Measurements from ENCODE around the gene DNAJB13.

The DNAJB13 gene

GRCh38 chr11:73996161-73996747 is 45.4 kb downstream of the DNAJB13 start:
- H3K27me3 Mint-ChIP-seq: no peaks in the 10 kb centered on the region
- peak overlapping the region; percentile 59 for H3K4me3 Mint-ChIP-seq
- no peaks in the 10 kb centered on the region for H3K9me3 Mint-ChIP-seq
- H3K27ac Mint-ChIP-seq: peak overlapping the region; percentile 91
- H3K36me3 Mint-ChIP-seq (ENCODE audit: low read depth): peaks cover 3% of the 10 kb centered on the region
- peaks cover 94% of the 10 kb centered on the region for H3K4me1 Mint-ChIP-seq (ENCODE audit: low read depth)

DNA sequence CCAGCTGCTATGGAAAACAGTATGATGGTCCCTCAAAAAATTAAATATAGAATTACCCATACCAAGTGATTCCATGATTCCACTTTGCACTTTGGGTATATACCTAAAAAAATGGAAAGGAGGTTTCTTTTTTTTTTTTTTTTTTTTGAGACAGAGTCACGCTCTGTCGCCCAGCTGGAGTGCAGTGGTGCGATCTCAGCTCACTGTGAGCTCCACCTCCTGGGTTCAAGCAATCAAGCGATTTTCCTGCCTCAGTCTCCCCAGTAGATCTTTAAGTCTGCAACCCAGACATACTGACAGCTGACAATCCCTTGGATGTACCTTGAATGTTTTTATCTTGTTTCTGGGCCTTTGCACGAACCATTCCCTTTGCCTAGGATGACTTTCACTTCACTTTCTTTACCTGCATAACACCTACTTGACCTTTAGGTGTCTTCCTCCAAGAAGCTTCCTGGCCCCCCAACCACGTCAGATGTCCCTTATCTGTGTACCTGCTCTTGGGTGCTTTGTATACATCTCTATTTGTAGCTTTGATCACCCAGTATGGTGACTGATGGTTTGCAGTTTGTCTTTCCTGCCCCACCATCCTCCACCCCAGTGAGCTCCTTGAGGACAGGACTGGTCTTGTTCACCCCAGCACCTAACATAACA is 46.4 kb downstream of the DNAJB13 start:
- peaks cover 3% of the 10 kb centered on the region for H3K36me3 Mint-ChIP-seq (ENCODE audit: low read depth)
- H3K27me3 Mint-ChIP-seq: no peaks in the 10 kb centered on the region
- H3K4me3 Mint-ChIP-seq: peak overlapping the region; percentile 21
- peak overlapping the region; percentile 62 for H3K27ac Mint-ChIP-seq
- peaks cover 84% of the 10 kb centered on the region for H3K4me1 Mint-ChIP-seq (ENCODE audit: low read depth)
- no peaks in the 10 kb centered on the region for H3K9me3 Mint-ChIP-seq

GRCh38 chr11:73998846-73999575 is 48.2 kb downstream of the DNAJB13 start:
- H3K27ac Mint-ChIP-seq: peak overlapping the region; percentile 70
- peak overlapping the region; percentile 11 for H3K4me3 Mint-ChIP-seq
- H3K27me3 Mint-ChIP-seq: no peaks in the 10 kb centered on the region
- H3K36me3 Mint-ChIP-seq (ENCODE audit: low read depth): peaks cover 11% of the 10 kb centered on the region
- no peaks in the 10 kb centered on the region for H3K9me3 Mint-ChIP-seq
- H3K4me1 Mint-ChIP-seq (ENCODE audit: low read depth): peaks cover 77% of the 10 kb centered on the region

- H3K4me3 Mint-ChIP-seq: peak overlapping the region; percentile 11
- no peaks in the 10 kb centered on the region for H3K9me3 Mint-ChIP-seq
- peaks cover 78% of the 10 kb centered on the region for H3K4me1 Mint-ChIP-seq (ENCODE audit: low read depth)
- H3K36me3 Mint-ChIP-seq (ENCODE audit: low read depth): peaks cover 11% of the 10 kb centered on the region
- H3K27ac Mint-ChIP-seq: peak overlapping the region; percentile 27
- H3K27me3 Mint-ChIP-seq: no peaks in the 10 kb centered on the region
Measured at GRCh38 chr11:73999581-74000306, 48.9 kb downstream of the DNAJB13 start.

DNA sequence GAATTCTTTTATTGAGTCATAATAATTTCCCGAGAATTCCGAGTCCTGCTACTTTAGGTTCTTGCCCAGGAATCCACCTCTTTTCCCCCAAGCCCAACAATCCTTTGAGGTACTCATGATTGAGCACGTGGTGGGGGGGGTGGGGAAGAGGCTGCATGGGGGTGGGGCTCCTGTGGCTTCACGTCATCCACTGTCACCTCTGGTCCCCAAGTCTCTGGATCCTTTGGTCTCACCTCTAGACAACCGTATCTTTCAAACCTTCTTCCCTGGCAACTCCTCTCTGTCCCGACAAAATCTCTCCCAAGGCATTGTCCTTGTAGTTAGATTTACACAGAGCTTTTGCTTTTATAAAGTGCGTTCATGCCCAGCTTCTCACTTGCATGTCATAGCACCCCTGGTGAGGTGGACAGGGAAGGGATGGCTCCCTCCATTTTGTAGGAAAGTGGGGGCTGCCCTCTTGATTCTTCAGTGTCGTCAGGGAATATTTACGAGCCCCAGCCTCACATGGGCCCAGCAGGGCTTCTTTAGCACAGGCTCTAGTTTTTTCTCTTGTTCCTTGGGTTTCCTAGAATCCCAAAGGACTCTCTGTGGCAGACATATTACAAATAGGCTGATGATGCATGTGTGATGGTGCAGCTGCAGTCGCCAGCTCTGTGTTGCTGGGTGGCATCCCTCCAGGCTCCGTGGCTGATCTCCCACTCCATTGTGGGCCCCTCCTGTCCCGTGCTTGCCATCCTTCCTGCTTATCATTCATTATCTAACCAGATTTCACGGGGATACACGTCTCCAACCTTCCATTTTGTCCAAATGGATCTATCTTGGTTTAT is 49.7 kb downstream of the DNAJB13 start:
- no peak overlapping the region for H3K4me3 Mint-ChIP-seq
- no peaks in the 10 kb centered on the region for H3K9me3 Mint-ChIP-seq
- H3K4me1 Mint-ChIP-seq (ENCODE audit: low read depth): peaks cover 78% of the 10 kb centered on the region
- peaks cover 11% of the 10 kb centered on the region for H3K36me3 Mint-ChIP-seq (ENCODE audit: low read depth)
- H3K27ac Mint-ChIP-seq: peak overlapping the region; percentile 27
- H3K27me3 Mint-ChIP-seq: no peaks in the 10 kb centered on the region

DNA sequence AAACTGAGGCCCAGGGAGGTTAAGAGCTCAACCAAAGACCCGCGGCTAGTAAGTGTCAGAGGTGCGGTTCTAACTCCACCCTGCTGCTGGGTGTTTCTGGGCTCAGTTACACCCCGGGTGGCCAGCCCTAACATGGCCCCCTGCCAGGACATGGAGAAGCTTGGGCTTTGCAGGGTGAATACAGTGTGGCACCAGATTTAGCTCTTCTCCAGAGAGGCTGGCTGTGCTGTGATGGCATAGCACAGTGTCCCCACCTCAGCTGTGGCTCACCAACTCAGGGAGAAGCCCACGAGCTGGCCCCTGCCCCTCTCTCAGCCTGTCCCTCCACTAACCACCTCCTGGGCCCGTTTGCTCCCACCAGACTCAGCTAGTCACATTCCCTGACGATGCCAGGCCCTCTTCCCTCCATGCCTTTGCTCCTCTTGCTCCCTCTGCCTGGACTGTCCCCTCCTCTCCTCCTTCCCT is 51.0 kb downstream of the DNAJB13 start:
- Mint-ChIP-seq H3K27me3 (no peaks in the 10 kb centered on the region), H3K36me3 (ENCODE audit: low read depth) (peaks cover 11% of the 10 kb centered on the region), H3K4me1 (ENCODE audit: low read depth) (peaks cover 77% of the 10 kb centered on the region), H3K27ac (peak overlapping the region; percentile 43), H3K9me3 (no peaks in the 10 kb centered on the region), H3K4me3 (no peak overlapping the region)

DNA sequence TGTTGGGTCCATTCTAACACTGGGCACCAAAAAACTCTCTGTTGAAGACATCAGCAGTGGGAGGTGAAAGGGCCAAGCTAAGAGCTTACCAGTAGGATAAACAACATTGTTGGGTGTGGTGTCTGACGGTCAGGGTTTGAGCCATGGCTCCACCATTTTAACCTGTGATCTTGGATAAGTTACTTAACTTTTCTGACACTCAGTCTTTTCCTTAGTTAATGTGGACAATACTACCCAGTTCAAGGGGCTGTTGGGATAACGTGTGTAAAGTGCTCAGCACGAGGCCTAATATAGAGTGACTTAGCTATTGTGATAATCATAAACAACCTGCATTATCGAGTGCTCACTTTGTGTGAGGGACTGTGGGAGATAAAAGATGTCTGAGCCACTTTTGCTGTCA is 52.0 kb downstream of the DNAJB13 start:
- no peak overlapping the region for H3K27ac Mint-ChIP-seq
- peaks cover 73% of the 10 kb centered on the region for H3K4me1 Mint-ChIP-seq (ENCODE audit: low read depth)
- H3K4me3 Mint-ChIP-seq: no peak overlapping the region
- H3K27me3 Mint-ChIP-seq: no peaks in the 10 kb centered on the region
- H3K9me3 Mint-ChIP-seq: no peaks in the 10 kb centered on the region
- H3K36me3 Mint-ChIP-seq (ENCODE audit: low read depth): peaks cover 11% of the 10 kb centered on the region

GRCh38 chr11:74004046-74004695 is 53.3 kb downstream of the DNAJB13 start:
- H3K27ac Mint-ChIP-seq: peak overlapping the region; percentile 50
- no peaks in the 10 kb centered on the region for H3K9me3 Mint-ChIP-seq
- peaks cover 11% of the 10 kb centered on the region for H3K36me3 Mint-ChIP-seq (ENCODE audit: low read depth)
- H3K27me3 Mint-ChIP-seq: no peaks in the 10 kb centered on the region
- H3K4me3 Mint-ChIP-seq: no peak overlapping the region
- peaks cover 75% of the 10 kb centered on the region for H3K4me1 Mint-ChIP-seq (ENCODE audit: low read depth)

- H3K9me3 Mint-ChIP-seq: no peaks in the 10 kb centered on the region
- peaks cover 11% of the 10 kb centered on the region for H3K36me3 Mint-ChIP-seq (ENCODE audit: low read depth)
- H3K27me3 Mint-ChIP-seq: no peaks in the 10 kb centered on the region
- H3K4me1 Mint-ChIP-seq (ENCODE audit: low read depth): peaks cover 74% of the 10 kb centered on the region
- peak overlapping the region; percentile 89 for H3K27ac Mint-ChIP-seq
- peak overlapping the region; percentile 50 for H3K4me3 Mint-ChIP-seq
Measured at GRCh38 chr11:74004759-74005615, 54.2 kb downstream of the DNAJB13 start.

DNA sequence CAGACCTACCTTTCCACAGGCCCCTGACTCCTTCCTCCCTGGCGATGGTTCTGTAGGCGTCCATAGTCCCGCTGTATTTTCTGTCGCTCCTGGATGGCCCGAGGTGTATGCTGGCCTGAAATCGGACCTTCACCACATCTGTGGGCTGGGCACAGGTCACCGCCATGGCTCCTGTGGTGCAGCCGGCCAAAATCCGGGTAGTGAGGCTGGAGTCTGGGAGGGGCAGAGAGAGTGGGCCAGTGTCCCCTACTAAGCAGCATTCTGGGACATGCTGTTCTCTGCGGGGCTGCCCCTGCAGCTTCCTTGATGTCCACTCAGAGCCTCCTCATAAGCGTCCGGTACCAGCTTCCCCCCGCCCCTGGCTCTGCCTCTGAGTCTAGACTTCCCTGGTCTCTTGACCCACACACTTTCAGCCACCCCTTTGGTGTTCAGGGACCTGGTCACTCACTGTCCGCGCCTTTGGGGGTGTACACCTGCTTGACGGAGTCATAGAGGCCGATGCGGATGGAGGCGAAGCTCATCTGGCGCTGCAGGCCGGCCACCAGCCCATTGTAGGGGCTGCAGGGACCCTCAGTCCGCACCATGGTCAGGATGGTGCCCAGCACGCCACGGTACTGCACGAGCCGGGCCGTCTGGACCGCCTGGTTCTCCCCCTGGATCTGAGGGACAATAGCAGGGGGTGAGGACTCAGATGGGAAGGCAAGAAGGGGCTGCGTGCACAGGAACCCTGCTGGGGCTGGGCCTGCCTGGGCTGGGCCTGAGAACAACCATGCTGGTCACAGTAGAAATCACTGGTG is 55.1 kb downstream of the DNAJB13 start:
- Mint-ChIP-seq H3K9me3 (no peaks in the 10 kb centered on the region), H3K27me3 (no peaks in the 10 kb centered on the region), H3K36me3 (ENCODE audit: low read depth) (peaks cover 11% of the 10 kb centered on the region), H3K4me3 (no peak overlapping the region), H3K4me1 (ENCODE audit: low read depth) (peaks cover 74% of the 10 kb centered on the region), H3K27ac (peak overlapping the region; percentile 89)

- Mint-ChIP-seq H3K9me3 (no peaks in the 10 kb centered on the region), H3K36me3 (ENCODE audit: low read depth) (peaks cover 16% of the 10 kb centered on the region), H3K4me3 (no peak overlapping the region), H3K27me3 (no peaks in the 10 kb centered on the region), H3K27ac (peak overlapping the region; percentile 74), H3K4me1 (ENCODE audit: low read depth) (peaks cover 80% of the 10 kb centered on the region)
Measured at GRCh38 chr11:74006743-74007304, 56.0 kb downstream of the DNAJB13 start.

- Mint-ChIP-seq H3K9me3 (no peaks in the 10 kb centered on the region), H3K4me1 (ENCODE audit: low read depth) (peaks cover 89% of the 10 kb centered on the region), H3K27ac (peak overlapping the region; percentile 65), H3K36me3 (ENCODE audit: low read depth) (peaks cover 21% of the 10 kb centered on the region), H3K27me3 (no peaks in the 10 kb centered on the region), H3K4me3 (no peak overlapping the region)
Measured at GRCh38 chr11:74007691-74008372, 57.0 kb downstream of the DNAJB13 start.
